Gastrocnemius medialis (tissue), 4 donors: ENCODE measurements around the gene CCNG1. TPM values are rescaled to one million over a fixed set of nuclear protein-coding genes. Genes with fewer than 3 reads are reported as not detected.
"Not testable (repeated sequence)": the region's sequence is repeated elsewhere in the genome, so short reads cannot be mapped to it uniquely, and the experiment has no call there.

Experiments
- ATAC-seq, 2 donors: fragments of 150-250 bp; one replicate each; pipeline ENCODE4 v1.9.1; 2016
- DNase-seq, 2 donors: peaks; one replicate each; pipeline ENCODE4 v3.0.0-alpha.2; 2019
- H3K27ac ChIP-seq, 4 donors: fragments of 200-600 bp; sonication (generic); 1 replicate in 1 of 4; 2 replicates in 3 of 4; pipeline ENCODE4 v1.5.1; 2016 to 2018; ENCODE audit warnings: mild to moderate bottlenecking in 2 of 4, moderate library complexity in 1 of 4
- H3K27me3 ChIP-seq, 3 donors: fragments of 200-600 bp; sonication (generic) in 2 of 3; 1 replicate in 1 of 3; 2 replicates in 2 of 3; pipeline versions ENCODE4 v1.5.1 to v1.6.0; 2016 to 2019; ENCODE audit warnings: mild to moderate bottlenecking in 1 of 3, moderate library complexity in 1 of 3
- H3K36me3 ChIP-seq, 2 donors: fragments of 200-600 bp; sonication (generic) in 1 of 2; one replicate each; pipeline ENCODE4 v1.5.1; 2017 to 2018
- H3K4me1 ChIP-seq, 2 donors: fragments of 200-600 bp; sonication (generic) in 1 of 2; one replicate each; pipeline ENCODE4 v1.5.1; 2016 to 2017; ENCODE audit warnings: mild to moderate bottlenecking in 2 of 2
- H3K4me3 ChIP-seq, 4 donors: fragments of 200-600 bp; sonication (generic) in 3 of 4; 1 replicate in 1 of 4; 2 replicates in 3 of 4; pipeline ENCODE4 v1.5.1; 2016 to 2019; ENCODE audit warnings: mild to moderate bottlenecking in 2 of 4
- H3K9me3 ChIP-seq, 3 donors: fragments of 200-600 bp; sonication (generic) in 2 of 3; 1 replicate in 1 of 3; 2 replicates in 2 of 3; pipeline ENCODE4 v1.5.1; 2016 to 2019
- POLR2A ChIP-seq, 2 donors: fragments of 450-650 bp; IDR thresholded peaks; one replicate each; pipeline ENCODE4 v1.6.1; 2017; ENCODE audit warnings: antibody characterized with exemption in 2 of 2, mild to moderate bottlenecking in 2 of 2, moderate library complexity in 2 of 2
- in situ Hi-C, 4 donors: fragments of 200-750 bp; cut with MboI; loops; one replicate each; pipeline versions ENCODE4 v1.15.0 to v1.8.0; 2017; ENCODE audit warnings: low sequenced_read_pairs in 4 of 4
- intact Hi-C: fragments of 100-400 bp; cut with DNase I; formaldehyde crosslinking; loops from one replicate; pipeline ENCODE4 v1.15.1; 2023; ENCODE audit warnings: low total_unique reads
- total RNA-seq, 4 donors: library from RNA; depleted of rRNA; stranded (reverse); fragments of >200 nt; gene quantifications; one replicate each; pipeline versions ENCODE4 v1.1.0 to v1.2.3, GENCODE V29; 2016
- TF ChIP-seq, protein P1 (sequence below), 5 experiments: fragments of 450-650 bp in 3 of 5; fragments of 200-600 bp in 2 of 5; sonication (generic) in 2 of 5; IDR thresholded peaks in 4 of 5; conservative IDR thresholded peaks in 1 of 5; 1 replicate in 4 of 5; 2 replicates in 1 of 5; pipeline ENCODE4 v1.5.1; 2016 to 2019; ENCODE audit warnings: antibody characterized with exemption in 5 of 5, mild to moderate bottlenecking in 3 of 5, moderate library complexity in 3 of 5

CCNG1 gene
- total RNA-seq, 4 donors from 2014 or later, result 63.7 to 125 (median 109) TPM

DNA sequence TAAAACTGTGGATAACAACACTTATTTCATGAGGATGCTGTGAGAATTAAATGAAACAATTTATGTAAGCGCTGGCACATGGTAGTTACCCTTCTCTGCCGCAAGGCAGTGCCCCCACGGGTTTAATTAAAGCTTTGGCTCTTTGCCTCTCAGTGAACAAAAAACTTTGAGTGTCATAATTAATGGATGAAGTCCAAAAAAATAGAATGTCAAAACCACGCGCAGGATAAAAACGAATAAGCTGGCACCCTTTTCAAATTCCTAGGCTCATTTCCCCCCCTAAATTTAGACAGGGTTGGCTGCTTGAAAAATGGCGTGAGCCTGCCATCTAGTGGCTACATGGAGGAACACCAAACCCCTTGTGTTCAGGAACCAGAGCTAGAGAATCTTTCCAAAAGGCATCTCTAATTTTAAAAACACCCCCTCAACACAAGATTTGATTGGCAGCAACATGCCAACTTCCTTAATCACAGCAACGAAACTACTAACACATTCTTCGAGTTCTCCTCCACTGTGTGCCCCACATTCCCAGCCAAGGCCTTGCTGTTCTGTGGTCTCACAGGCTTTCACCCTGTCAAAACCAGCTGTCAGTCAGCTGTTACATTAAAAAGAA, 29.0 kb upstream of the CCNG1 start:
- no peak overlapping the region for H3K27ac ChIP-seq
- in situ Hi-C loops (no loop called here), intact Hi-C loops (no loop called here)
- no peak for TF ChIP-seq POLR2A (IDR thresholded peaks at IDR 0.05)
- TF ChIP-seq, protein P1, sequence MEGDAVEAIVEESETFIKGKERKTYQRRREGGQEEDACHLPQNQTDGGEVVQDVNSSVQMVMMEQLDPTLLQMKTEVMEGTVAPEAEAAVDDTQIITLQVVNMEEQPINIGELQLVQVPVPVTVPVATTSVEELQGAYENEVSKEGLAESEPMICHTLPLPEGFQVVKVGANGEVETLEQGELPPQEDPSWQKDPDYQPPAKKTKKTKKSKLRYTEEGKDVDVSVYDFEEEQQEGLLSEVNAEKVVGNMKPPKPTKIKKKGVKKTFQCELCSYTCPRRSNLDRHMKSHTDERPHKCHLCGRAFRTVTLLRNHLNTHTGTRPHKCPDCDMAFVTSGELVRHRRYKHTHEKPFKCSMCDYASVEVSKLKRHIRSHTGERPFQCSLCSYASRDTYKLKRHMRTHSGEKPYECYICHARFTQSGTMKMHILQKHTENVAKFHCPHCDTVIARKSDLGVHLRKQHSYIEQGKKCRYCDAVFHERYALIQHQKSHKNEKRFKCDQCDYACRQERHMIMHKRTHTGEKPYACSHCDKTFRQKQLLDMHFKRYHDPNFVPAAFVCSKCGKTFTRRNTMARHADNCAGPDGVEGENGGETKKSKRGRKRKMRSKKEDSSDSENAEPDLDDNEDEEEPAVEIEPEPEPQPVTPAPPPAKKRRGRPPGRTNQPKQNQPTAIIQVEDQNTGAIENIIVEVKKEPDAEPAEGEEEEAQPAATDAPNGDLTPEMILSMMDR (IDR thresholded peaks at IDR 0.05 in 4 of 5, conservative IDR thresholded peaks at IDR 0.05 in 1 of 5), result peak; percentile 75 to 90 (median 79)
- DNase-seq (peak in 1 of 2 donors; percentile 23), ATAC-seq (peak; percentile 78 to 88)
- peaks cover 4 to 6% of the 10 kb centered on the region in 2 donors for H3K4me1 ChIP-seq
- no peaks in the 10 kb centered on the region for H3K36me3 ChIP-seq
- no peaks in the 10 kb centered on the region for H3K9me3 ChIP-seq
- peak overlapping the region in 1 of 4 donors; percentile 37 for H3K4me3 ChIP-seq
- no peaks in the 10 kb centered on the region for H3K27me3 ChIP-seq

DNA sequence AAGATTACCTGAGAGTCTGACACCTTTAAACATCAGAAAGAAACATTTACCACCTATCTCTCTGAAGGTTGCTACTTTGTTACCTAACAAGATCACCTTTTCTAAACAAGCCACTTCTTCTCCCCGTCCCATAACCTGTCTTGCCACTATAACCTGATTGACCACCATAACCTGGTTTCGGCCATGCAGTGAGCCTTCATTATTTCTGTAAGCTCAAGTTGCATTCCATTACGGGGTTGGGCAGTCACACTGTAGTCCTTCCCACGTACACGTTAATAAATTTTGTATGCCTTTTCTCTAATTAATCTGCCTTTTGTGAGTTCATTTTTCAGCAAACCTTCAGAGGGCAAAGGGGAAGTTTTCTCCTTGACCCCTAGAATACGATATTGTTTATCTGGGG, 28.0 kb upstream of the CCNG1 start:
- intact Hi-C loops (no loop called here), in situ Hi-C loops (no loop called here)
- H3K4me1 ChIP-seq, result peaks cover 4 to 6% of the 10 kb centered on the region in 2 donors

DNA sequence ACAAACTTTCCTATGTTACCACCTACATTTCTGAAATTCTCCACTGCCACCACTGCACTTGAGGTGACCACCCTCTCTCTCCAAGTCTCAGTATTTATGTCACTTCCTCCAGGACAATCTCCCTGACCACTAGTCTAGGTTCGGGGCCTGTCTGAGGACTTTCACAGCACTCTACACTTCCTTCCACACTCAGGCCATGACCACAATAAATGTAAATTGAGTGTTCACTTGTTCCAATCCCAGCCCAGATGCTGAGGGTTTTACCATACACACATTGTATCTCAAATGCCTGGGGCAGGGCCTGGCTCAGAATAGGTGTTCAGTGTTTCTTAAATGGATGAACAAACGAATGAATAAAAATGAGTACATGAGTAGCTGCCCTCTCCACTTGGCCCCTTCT, 26.9 kb upstream of the CCNG1 start:
- in situ Hi-C loops, result no loop called here
- ATAC-seq (no peak), DNase-seq (no peak)
- no peaks in the 10 kb centered on the region for H3K36me3 ChIP-seq
- H3K9me3 ChIP-seq, result no peaks in the 10 kb centered on the region
- TF ChIP-seq POLR2A (IDR thresholded peaks at IDR 0.05), result no peak
- TF ChIP-seq, protein P1 (IDR thresholded peaks at IDR 0.05 in 4 of 5, conservative IDR thresholded peaks at IDR 0.05 in 1 of 5), result no peak
- intact Hi-C loops, result no loop called here
- peaks cover 4 to 6% of the 10 kb centered on the region in 2 donors for H3K4me1 ChIP-seq
- H3K27ac ChIP-seq, result no peak overlapping the region
- peaks cover 3 to 7% (median 5%) of the 10 kb centered on the region in 3 donors for H3K27me3 ChIP-seq
- H3K4me3 ChIP-seq, result no peak overlapping the region

More for the DNA sequence above, 28.0 kb upstream of the CCNG1 start:
- no peak for DNase-seq
- Histone ChIP-seq H3K9me3 (no peaks in the 10 kb centered on the region), H3K27ac (no peak overlapping the region), H3K27me3 (peaks cover 0 to 2% (median 0%) of the 10 kb centered on the region in 3 donors), H3K36me3 (no peaks in the 10 kb centered on the region), H3K4me3 (no peak overlapping the region)
- TF ChIP-seq, protein P1 (IDR thresholded peaks at IDR 0.05 in 4 of 5, conservative IDR thresholded peaks at IDR 0.05 in 1 of 5), result no peak
- TF ChIP-seq POLR2A (IDR thresholded peaks at IDR 0.05), result no peak
- no peak for ATAC-seq

DNA sequence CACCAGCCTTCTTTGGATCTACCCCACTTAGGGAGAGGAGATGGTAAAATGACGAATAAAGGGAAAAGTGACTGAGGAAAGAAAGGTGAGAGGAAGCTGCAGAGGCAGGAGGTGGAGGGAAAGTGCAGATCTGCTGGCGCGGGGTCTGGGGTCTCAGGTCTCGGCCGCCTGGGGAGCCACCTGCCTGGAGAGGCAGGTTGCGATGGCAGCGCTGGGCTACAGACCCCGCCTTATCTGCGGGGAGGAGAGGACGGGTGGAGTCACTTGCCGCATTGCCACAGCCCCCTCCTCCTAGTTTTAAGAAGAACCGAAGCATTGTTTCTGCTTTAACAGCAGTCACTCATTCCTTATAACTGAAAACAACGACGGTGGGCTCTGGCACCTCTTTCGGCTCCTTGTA, 21.7 kb upstream of the CCNG1 start:
- not testable (repeated sequence) for H3K27me3 ChIP-seq

DNA sequence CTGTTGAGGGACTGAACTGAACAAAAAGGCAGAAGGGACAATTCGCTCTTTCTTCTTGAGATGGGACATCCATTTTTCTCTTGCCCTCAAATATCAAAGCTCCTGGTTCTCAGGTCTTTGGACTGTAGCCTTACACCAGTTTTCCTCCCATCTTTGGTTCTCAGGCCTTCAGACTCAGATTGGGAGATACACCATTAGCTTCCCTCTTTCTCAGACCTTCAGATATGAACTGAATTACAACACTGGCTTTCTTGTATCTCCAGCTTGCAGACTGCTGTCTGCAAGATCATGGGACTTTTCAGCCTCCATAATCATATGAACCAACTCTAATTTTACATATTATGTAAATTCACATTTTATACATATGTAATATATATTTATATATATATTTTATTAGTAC, 12.6 kb upstream of the CCNG1 start:
- H3K9me3 ChIP-seq, result no peaks in the 10 kb centered on the region
- H3K4me3 ChIP-seq, result no peak overlapping the region
- H3K4me1 ChIP-seq, result no peaks in the 10 kb centered on the region
- H3K27ac ChIP-seq, result no peak overlapping the region
- no peaks in the 10 kb centered on the region for H3K36me3 ChIP-seq
- no peak for TF ChIP-seq POLR2A (IDR thresholded peaks at IDR 0.05)
- TF ChIP-seq, protein P1 (IDR thresholded peaks at IDR 0.05 in 4 of 5, conservative IDR thresholded peaks at IDR 0.05 in 1 of 5), result no peak
- in situ Hi-C loops, result no loop called here
- ATAC-seq (no peak), DNase-seq (no peak)
- intact Hi-C loops, result no loop called here
- no peaks in the 10 kb centered on the region for H3K27me3 ChIP-seq

More for the DNA sequence above, 21.7 kb upstream of the CCNG1 start:
- H3K36me3 ChIP-seq, H3K4me3 ChIP-seq, ATAC-seq, H3K4me1 ChIP-seq, DNase-seq, H3K27ac ChIP-seq, in situ Hi-C loops, intact Hi-C loops, H3K9me3 ChIP-seq: not testable (repeated sequence)

DNA sequence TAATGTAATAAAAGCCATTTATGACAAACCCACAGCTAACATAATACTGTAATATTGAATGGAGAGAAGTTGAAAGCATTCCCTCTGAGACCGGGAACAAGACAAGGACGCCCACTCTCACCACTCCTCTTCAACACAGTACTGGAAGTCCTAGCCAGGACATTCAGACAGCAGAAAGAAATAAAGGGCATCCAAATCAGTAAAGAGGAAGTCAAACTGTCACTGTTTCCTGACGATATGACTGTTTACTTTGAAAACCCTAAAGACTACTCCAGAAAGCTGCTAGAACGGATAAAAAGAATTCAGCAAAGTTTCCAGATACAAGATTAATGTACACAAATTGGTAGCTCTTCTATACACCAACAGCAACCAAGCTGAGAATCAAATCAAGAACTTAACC, 11.3 kb upstream of the CCNG1 start:
- H3K9me3 ChIP-seq, H3K27me3 ChIP-seq, ATAC-seq, in situ Hi-C loops, H3K4me1 ChIP-seq, intact Hi-C loops, H3K27ac ChIP-seq, H3K36me3 ChIP-seq, H3K4me3 ChIP-seq, DNase-seq: not testable (repeated sequence)
